Thoracic aorta (tissue), 2 donors: Measurements from ENCODE around the gene GNB1. TPM values are rescaled to one million over a fixed set of nuclear protein-coding genes. Genes with fewer than 3 reads are reported as not detected.

ENCODE experiments used
- ATAC-seq: fragments of 150-250 bp; one replicate; pipeline ENCODE4 v1.8.0; 2017; ENCODE audit warnings: low read depth; ENCODE audit not compliant: insufficient number of reproducible peaks, low FRiP score
- DNase-seq: peaks from one replicate; pipeline ENCODE4 v3.0.0-alpha.2; 2020; ENCODE audit warnings: low spot score
- H3K27ac ChIP-seq, 2 donors: fragments of 200-600 bp; sonication (generic); 1 replicate in 1 of 2; 2 replicates in 1 of 2; pipeline ENCODE4 v1.5.1; 2016; ENCODE audit warnings: mild to moderate bottlenecking in 2 of 2, moderate library complexity in 2 of 2
- H3K27me3 ChIP-seq: fragments of 200-600 bp; sonication (generic); replicated peaks from 2 replicates; pipeline ENCODE4 v1.6.0; 2016; ENCODE audit warnings: mild to moderate bottlenecking; ENCODE audit not compliant: insufficient read depth
- H3K36me3 ChIP-seq: fragments of 200-600 bp; sonication (generic); one replicate; pipeline ENCODE4 v1.5.1; 2016
- H3K4me1 ChIP-seq, 2 donors: fragments of 200-600 bp; sonication (generic); 1 replicate in 1 of 2; 2 replicates in 1 of 2; pipeline versions ENCODE4 v1.5.1 to v1.6.0; 2016; ENCODE audit warnings: low read depth in 2 of 2, mild to moderate bottlenecking in 1 of 2; ENCODE audit not compliant: control insufficient read depth in 1 of 2
- H3K4me3 ChIP-seq: fragments of 200-600 bp; sonication (generic); 2 replicates; pipeline ENCODE4 v1.5.1; 2016; ENCODE audit warnings: mild to moderate bottlenecking
- H3K9me3 ChIP-seq: fragments of 200-600 bp; sonication (generic); 2 replicates; pipeline ENCODE4 v1.5.1; 2016
- CTCF ChIP-seq: fragments of 200-600 bp; sonication (generic); IDR thresholded peaks from one replicate; pipeline ENCODE4 v1.5.1; 2019; ENCODE audit warnings: antibody characterized with exemption
- total RNA-seq, 2 donors: library from RNA; depleted of rRNA; stranded (reverse); fragments of >200 nt; gene quantifications; one replicate each; pipeline versions ENCODE4 v1.1.0 to v1.2.3, GENCODE V29; 2016

The GNB1 gene
- total RNA-seq, 2 donors from 2014 or later, result 169 to 200 TPM

- H3K4me1 ChIP-seq, result peaks cover 32 to 79% of the 10 kb centered on the region in 2 donors
Observed at GRCh38 chr1:1880617-1881312, 10.1 kb downstream of the GNB1 start.

GRCh38 chr1:1879942-1880341, 10.9 kb downstream of the GNB1 start:
- TF ChIP-seq CTCF, result no peak
- H3K4me3 ChIP-seq, result no peak overlapping the region
- H3K9me3 ChIP-seq, result no peaks in the 10 kb centered on the region
- peaks cover 32 to 82% of the 10 kb centered on the region in 2 donors for H3K4me1 ChIP-seq
- DNase-seq, result no peak
- H3K27me3 ChIP-seq, result no peaks in the 10 kb centered on the region
- peaks cover 4% of the 10 kb centered on the region for H3K36me3 ChIP-seq
- no peak overlapping the region for H3K27ac ChIP-seq
- ATAC-seq, result no peak

More at GRCh38 chr1:1880617-1881312, 10.1 kb downstream of the GNB1 start:
- DNase-seq (no peak), ATAC-seq (no peak)
- no peak overlapping the region for H3K4me3 ChIP-seq
- peaks cover 4% of the 10 kb centered on the region for H3K36me3 ChIP-seq
- no peaks in the 10 kb centered on the region for H3K9me3 ChIP-seq
- TF ChIP-seq CTCF, result no peak
- no peaks in the 10 kb centered on the region for H3K27me3 ChIP-seq
- H3K27ac ChIP-seq, result no peak overlapping the region

GRCh38 chr1:1877865-1878436, 12.9 kb downstream of the GNB1 start:
- H3K4me1 ChIP-seq, result peaks cover 30 to 79% of the 10 kb centered on the region in 2 donors
- H3K27me3 ChIP-seq, result no peaks in the 10 kb centered on the region
- no peak for ATAC-seq

GRCh38 chr1:1876335-1876930, 14.5 kb downstream of the GNB1 start:
- H3K27ac ChIP-seq, result no peak overlapping the region
- ATAC-seq (no peak), DNase-seq (no peak)
- no peak overlapping the region for H3K4me3 ChIP-seq
- H3K27me3 ChIP-seq, result no peaks in the 10 kb centered on the region
- H3K4me1 ChIP-seq, result peaks cover 34 to 79% of the 10 kb centered on the region in 2 donors
- H3K36me3 ChIP-seq, result peaks cover 4% of the 10 kb centered on the region
- no peaks in the 10 kb centered on the region for H3K9me3 ChIP-seq
- no peak for TF ChIP-seq CTCF

More at GRCh38 chr1:1877865-1878436, 12.9 kb downstream of the GNB1 start:
- no peak for DNase-seq
- H3K9me3 ChIP-seq, result no peaks in the 10 kb centered on the region
- H3K27ac ChIP-seq, result no peak overlapping the region
- H3K4me3 ChIP-seq, result no peak overlapping the region
- TF ChIP-seq CTCF, result no peak
- peaks cover 4% of the 10 kb centered on the region for H3K36me3 ChIP-seq

- ATAC-seq (no peak), DNase-seq (no peak)
- Histone ChIP-seq H3K9me3 (no peaks in the 10 kb centered on the region), H3K4me1 (peaks cover 31 to 79% of the 10 kb centered on the region in 2 donors), H3K27me3 (no peaks in the 10 kb centered on the region), H3K4me3 (no peak overlapping the region), H3K36me3 (peaks cover 4% of the 10 kb centered on the region), H3K27ac (no peak overlapping the region)
- no peak for TF ChIP-seq CTCF
Observed at GRCh38 chr1:1875932-1876331, 15.0 kb downstream of the GNB1 start.
